GM12872 (cell line): ENCODE results near the gene CTSC.

Source experiments
- TF ChIP-seq, protein P1 (sequence below): IDR thresholded peaks from 3 replicates; pipeline ENCODE4 v1.5.1; 2011; ENCODE audit warnings: low read depth, mild to moderate bottlenecking, low read length, moderate library complexity; ENCODE audit not compliant: insufficient read depth

CTSC gene

DNA sequence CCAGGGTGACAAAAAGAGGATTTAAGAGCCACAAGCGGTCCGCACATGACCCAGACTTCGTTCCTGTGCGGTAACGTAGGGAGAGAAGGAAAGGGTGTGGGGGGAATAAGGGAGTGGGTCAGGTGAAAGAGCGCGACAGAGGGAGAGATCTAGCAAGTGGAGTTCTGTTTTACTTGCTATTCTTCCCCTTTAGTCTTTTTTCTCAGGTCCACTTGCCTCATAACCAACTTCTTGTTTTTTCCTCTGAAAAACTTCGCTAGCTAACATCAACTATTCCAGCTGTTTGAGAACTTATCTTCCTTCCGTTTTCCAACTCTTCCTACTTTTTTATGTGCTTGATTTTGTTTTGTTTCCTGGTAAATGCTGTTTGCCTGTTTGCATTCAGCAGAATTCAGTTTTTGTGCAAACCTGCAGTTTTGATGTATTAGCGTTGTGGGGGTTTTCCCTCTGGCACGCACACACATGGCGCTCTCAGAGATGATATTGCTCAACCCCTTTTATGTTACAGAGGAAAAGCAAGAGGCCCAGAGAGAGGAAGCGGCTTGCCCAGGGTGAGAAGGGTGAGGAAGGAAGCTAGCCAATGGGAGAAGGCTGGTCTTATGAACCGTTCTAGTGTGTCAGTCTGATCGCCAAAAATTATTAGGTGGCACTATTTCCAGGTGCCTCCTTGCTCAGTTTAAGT lies 592 bp upstream of the CTSC start:
- TF ChIP-seq, protein P1, sequence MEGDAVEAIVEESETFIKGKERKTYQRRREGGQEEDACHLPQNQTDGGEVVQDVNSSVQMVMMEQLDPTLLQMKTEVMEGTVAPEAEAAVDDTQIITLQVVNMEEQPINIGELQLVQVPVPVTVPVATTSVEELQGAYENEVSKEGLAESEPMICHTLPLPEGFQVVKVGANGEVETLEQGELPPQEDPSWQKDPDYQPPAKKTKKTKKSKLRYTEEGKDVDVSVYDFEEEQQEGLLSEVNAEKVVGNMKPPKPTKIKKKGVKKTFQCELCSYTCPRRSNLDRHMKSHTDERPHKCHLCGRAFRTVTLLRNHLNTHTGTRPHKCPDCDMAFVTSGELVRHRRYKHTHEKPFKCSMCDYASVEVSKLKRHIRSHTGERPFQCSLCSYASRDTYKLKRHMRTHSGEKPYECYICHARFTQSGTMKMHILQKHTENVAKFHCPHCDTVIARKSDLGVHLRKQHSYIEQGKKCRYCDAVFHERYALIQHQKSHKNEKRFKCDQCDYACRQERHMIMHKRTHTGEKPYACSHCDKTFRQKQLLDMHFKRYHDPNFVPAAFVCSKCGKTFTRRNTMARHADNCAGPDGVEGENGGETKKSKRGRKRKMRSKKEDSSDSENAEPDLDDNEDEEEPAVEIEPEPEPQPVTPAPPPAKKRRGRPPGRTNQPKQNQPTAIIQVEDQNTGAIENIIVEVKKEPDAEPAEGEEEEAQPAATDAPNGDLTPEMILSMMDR: no peak

DNA sequence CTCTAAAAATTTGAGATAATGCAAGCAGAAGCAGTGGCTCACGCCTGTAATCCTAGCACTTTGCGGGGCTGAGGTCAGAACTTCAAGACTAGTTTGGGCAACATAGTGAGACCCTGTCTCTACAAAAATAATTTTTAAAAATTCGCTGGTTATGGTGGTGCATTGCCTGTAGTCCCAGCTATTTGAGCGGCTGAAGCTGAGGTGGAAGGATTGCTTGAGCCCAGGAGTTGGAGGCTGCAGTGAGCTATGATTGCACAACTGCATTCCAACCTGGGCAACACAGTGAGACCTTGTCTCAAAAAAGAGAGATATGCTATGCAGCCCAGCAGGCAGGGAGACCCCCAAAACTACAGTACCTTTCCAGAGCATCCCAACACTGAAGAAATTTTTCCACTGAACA lies 2.3 kb downstream of the CTSC start:
- TF ChIP-seq, protein P1: no peak

DNA sequence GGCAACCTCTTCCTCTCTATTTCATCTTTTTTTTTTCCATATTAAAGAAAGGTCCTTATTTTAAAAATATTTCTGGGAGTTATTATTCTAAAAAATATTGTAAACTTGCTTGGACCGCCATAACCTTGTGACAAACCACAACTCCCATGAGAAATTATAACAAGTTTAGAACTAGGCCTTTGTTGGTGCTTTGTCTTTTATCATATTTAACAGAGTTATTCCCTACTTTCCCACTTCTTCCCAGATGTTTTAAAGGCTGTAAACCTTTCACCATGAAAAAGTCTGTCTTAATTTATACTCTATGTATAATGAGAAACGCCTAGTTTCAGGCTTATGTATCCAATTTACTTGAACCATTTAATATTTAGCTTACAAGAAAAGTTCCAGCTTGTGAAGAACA lies 3.7 kb downstream of the CTSC start:
- TF ChIP-seq, protein P1: no peak

DNA sequence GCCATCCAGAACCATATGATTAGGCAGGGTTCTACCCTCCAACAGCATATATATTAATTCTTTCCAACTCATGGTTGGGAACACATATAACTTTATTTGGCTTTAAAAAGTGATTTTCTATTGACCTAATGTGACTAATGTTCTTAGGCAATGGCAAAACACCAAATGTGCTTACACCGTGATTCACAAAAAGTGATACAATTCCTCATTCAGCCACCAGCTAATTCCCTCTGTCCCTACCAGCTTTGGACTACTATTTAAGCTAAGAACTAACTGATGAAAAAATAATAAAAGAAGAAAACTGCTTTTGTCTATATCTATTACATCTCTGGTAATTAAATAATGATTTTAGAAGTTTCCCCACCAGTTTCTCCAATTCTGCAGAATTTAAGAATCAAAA lies 4.7 kb downstream of the CTSC start:
- TF ChIP-seq, protein P1: no peak

DNA sequence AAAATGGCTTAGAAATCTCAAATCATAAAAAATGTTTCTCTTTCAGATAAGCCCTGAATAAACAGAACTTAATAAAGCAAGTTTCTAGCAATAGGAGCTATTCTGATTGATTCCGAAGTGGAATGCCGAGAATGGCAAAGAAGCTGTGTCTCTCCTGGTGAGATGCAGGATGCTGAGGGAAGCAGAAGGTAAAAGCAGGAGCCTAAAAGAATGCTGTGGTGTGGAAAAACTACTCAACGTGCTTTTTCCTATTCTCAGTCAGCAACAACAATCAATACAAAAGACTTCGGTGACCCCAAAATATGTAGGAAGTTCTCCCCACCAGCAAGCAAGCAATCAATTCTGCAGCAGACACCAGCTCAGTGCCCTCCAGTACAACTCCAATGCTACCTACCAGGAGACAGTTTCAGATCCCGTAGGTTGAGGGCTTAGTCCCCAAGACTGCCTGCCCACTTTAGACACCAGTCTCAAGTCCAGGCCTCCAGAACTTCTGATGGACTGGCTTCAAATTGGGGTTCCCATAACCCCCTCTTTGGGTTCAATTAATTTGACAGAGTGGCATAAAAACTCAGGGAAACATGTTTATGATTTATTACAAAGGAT lies 6.6 kb downstream of the CTSC start:
- TF ChIP-seq, protein P1: no peak

DNA sequence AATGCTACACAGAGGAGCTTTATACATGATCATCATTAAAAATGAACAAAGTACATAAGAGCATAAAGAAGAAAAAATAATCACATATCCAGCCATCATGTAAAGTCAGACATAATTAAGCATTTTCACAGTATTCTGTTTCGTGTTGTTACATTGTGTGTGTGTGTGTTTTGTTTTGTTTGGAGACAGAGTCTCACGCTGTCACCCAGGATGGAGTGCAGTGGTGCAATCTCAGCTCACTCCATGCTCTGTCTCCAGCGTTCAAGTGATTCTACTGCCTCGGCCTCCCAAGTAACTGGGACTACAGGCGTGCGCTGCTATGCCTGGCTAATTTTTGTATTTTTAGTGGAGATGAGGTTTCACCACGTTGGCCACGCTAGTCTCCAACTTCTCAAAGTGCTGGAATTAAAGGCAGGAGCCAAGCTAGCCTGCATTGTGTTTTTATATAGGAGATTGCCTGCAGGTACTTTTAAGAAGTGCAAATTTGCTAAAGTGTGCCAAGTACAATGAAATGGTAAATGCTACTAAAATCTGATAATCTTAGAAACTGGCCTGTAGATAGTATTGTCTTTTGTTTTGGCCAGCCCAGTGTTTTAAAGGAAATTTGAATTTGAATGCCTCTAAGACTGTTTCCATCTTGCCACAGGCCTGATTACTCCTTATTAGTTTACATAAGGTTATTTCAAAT lies 7.8 kb downstream of the CTSC start:
- TF ChIP-seq, protein P1: no peak

DNA sequence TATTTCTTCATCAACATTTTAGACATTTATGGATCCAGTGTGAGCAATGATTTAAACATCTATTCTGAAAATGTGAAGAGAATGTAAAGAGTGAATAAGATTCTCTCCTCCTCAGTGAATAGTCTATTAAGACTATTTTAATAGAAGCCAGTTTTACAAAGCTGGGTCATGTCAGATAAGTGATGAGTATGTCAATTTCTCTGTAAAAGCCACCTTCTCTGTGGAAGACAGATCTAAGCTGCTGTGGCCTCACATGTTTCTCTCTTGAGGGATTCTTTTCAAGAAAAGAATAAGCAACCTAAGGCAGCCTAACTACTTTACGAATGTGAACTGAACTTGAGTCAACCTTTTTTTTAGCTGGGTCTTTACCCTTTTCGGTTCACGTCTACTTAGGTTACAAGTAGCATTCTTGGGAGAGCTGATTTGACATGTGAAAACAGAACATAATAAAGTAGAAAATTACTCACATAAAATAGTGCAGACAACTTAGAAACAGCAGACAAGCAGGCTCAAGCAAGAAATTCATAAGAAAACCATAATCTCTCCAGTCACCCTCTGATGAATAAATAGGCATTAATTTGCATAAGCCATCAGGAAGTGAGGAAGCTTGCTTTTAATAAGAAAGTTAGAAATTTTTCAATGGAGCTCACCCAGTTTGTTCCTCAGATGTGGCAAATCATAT lies 9.9 kb downstream of the CTSC start:
- TF ChIP-seq, protein P1: no peak
